DOHH2 (cell line): Measurements from ENCODE around the gene ABI1.

Experiments used
- H3F3A ChIP-seq: fragments of 200-600 bp; sonication (generic), shearing (Covaris generic); 2 replicates; pipeline ENCODE4 v1.6.0; 2016; ENCODE audit warnings: antibody characterized with exemption, mild to moderate bottlenecking; ENCODE audit not compliant: control insufficient read depth, insufficient read depth
- H3K27ac ChIP-seq: fragments of 200-600 bp; sonication (generic); 2 replicates; pipeline ENCODE4 v1.5.1; 2014; ENCODE audit warnings: low read depth, mild to moderate bottlenecking, low read length, moderate library complexity
- H3K27me3 ChIP-seq: fragments of 200-600 bp; sonication (generic); 2 replicates; pipeline ENCODE4 v1.6.1; 2014; ENCODE audit warnings: mild to moderate bottlenecking, low read length, mixed read lengths; ENCODE audit not compliant: control insufficient read depth
- H3K36me3 ChIP-seq: fragments of 200-600 bp; sonication (generic); 2 replicates; pipeline ENCODE4 v1.6.1; 2014; ENCODE audit warnings: mild to moderate bottlenecking, low read length, moderate library complexity, mixed read lengths; ENCODE audit not compliant: control insufficient read depth
- H3K4me1 ChIP-seq: fragments of 200-600 bp; sonication (generic); 2 replicates; pipeline ENCODE4 v1.6.1; 2014; ENCODE audit warnings: mild to moderate bottlenecking, low read length, mixed read lengths; ENCODE audit not compliant: control insufficient read depth
- H3K4me2 ChIP-seq: fragments of 200-600 bp; sonication (generic); 2 replicates; pipeline ENCODE4 v1.6.0; 2014; ENCODE audit warnings: mild to moderate bottlenecking, low read length, moderate library complexity
- H3K4me3 ChIP-seq: fragments of 200-600 bp; sonication (generic); 2 replicates; pipeline ENCODE4 v1.5.1; 2014; ENCODE audit warnings: mild to moderate bottlenecking, low read length, mixed read lengths
- H3K79me2 ChIP-seq: fragments of 200-600 bp; sonication (generic); 2 replicates; pipeline ENCODE4 v1.6.1; 2014; ENCODE audit warnings: mild to moderate bottlenecking, low read length, mixed read lengths; ENCODE audit not compliant: control insufficient read depth
- H3K9me2 ChIP-seq: fragments of 200-600 bp; sonication (generic); replicated peaks from 2 replicates; pipeline ENCODE4 v1.6.1; 2014; ENCODE audit warnings: mild to moderate bottlenecking, low read length, mixed read lengths; ENCODE audit not compliant: control insufficient read depth
- H3K9me3 ChIP-seq: fragments of 200-600 bp; sonication (generic); 2 replicates; pipeline ENCODE4 v1.6.1; 2014; ENCODE audit warnings: antibody characterized with exemption, low read length, mixed read lengths; ENCODE audit not compliant: control insufficient read depth, insufficient read depth
- H4K20me1 ChIP-seq: fragments of 200-600 bp; sonication (generic); 2 replicates; pipeline ENCODE4 v1.6.0; 2014; ENCODE audit warnings: low read depth, mild to moderate bottlenecking, antibody characterized with exemption, low read length, moderate library complexity; ENCODE audit not compliant: control insufficient read depth, insufficient read depth
- CTCF ChIP-seq: fragments of 200-600 bp; sonication (generic); IDR thresholded peaks from one replicate; pipeline ENCODE4 v1.5.1; 2014; ENCODE audit warnings: antibody characterized with exemption, mild to moderate bottlenecking, low read depth, low read length; ENCODE audit not compliant: poor library complexity, severe bottlenecking
- EZH2phosphoT487 ChIP-seq: fragments of 200-600 bp; sonication (generic); IDR thresholded peaks from 2 replicates; pipeline ENCODE4 v1.6.1; 2017; ENCODE audit warnings: borderline replicate concordance, mild to moderate bottlenecking, antibody characterized with exemption, low read length, moderate library complexity, mixed read lengths

ABI1 gene

GRCh38 chr10:26723016-26723415 lies 137.7 kb downstream of the ABI1 start:
- TF ChIP-seq EZH2phosphoT487, result no peak
- no peak for TF ChIP-seq CTCF
- no peak overlapping the region for H3K4me2 ChIP-seq
- no peaks in the 10 kb centered on the region for H4K20me1 ChIP-seq
- H3K36me3 ChIP-seq, result peaks cover 78% of the 10 kb centered on the region
- H3K9me2 ChIP-seq, result no peaks in the 10 kb centered on the region
- peaks cover 25% of the 10 kb centered on the region for H3F3A ChIP-seq
- peaks cover 13% of the 10 kb centered on the region for H3K4me1 ChIP-seq
- no peaks in the 10 kb centered on the region for H3K27me3 ChIP-seq
- no peak overlapping the region for H3K4me3 ChIP-seq
- no peak overlapping the region for H3K27ac ChIP-seq
- peaks cover 7% of the 10 kb centered on the region for H3K79me2 ChIP-seq
- no peaks in the 10 kb centered on the region for H3K9me3 ChIP-seq

- Histone ChIP-seq H3K9me2 (no peaks in the 10 kb centered on the region), H3K36me3 (peaks cover 74% of the 10 kb centered on the region), H3K9me3 (no peaks in the 10 kb centered on the region), H4K20me1 (no peaks in the 10 kb centered on the region), H3K4me3 (no peak overlapping the region), H3K27ac (no peak overlapping the region), H3F3A (peaks cover 25% of the 10 kb centered on the region), H3K4me2 (no peak overlapping the region), H3K4me1 (peaks cover 8% of the 10 kb centered on the region), H3K27me3 (no peaks in the 10 kb centered on the region), H3K79me2 (peaks cover 4% of the 10 kb centered on the region; the same call in 1 of the 2 replicates)
- TF ChIP-seq EZH2phosphoT487 (no peak), CTCF (no peak)
Observed at GRCh38 chr10:26721561-26721960, 139.2 kb downstream of the ABI1 start.

- Histone ChIP-seq H3K9me3 (no peaks in the 10 kb centered on the region), H3K27me3 (no peaks in the 10 kb centered on the region), H3K4me1 (no peaks in the 10 kb centered on the region), H3K4me2 (no peak overlapping the region), H3F3A (peaks cover 5% of the 10 kb centered on the region; the same call in 1 of the 2 replicates), H3K27ac (no peak overlapping the region), H3K36me3 (peaks cover 68% of the 10 kb centered on the region), H4K20me1 (no peaks in the 10 kb centered on the region), H3K4me3 (no peak overlapping the region), H3K9me2 (no peaks in the 10 kb centered on the region), H3K79me2 (peaks cover 2% of the 10 kb centered on the region; the same call in 1 of the 2 replicates)
- TF ChIP-seq EZH2phosphoT487 (no peak), CTCF (no peak)
Observed at GRCh38 chr10:26717476-26717875, 143.3 kb downstream of the ABI1 start.
